ENCODE measurements around the gene DTX3L.

Gene DTX3L

DNA sequence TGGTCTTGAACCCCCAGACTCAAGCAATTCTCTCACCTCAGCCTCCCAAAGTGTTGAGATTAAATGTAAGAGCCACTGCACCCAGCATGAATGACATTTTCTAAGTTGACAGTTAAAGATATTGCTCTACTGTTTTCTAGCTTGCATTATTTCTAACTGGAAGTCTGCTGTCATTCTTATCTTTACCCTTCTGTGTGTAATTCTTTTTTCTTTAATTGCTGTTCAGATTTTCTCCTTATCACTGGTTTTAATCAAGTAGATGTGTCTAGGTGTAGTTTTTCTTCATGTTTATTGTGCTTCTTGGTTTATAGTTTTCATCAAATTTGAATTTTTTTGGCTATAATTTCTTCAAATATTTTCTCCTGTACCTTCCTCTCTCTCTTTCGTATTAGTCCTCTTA lies 18.3 kb downstream of the DTX3L start:
- no peak overlapping the region for H3K4me3 ChIP-seq (ENCODE audit: low read length)
- H3K4me1 ChIP-seq (ENCODE audit: control insufficient read depth, insufficient read depth, low read length) = peaks cover 4% of the 10 kb centered on the region
- H3K36me3 ChIP-seq (ENCODE audit: control insufficient read depth, insufficient read depth, low read length, severe bottlenecking) = no peaks in the 10 kb centered on the region
- H3K9me3 ChIP-seq (ENCODE audit: control insufficient read depth, low read length) = peaks cover 29% of the 10 kb centered on the region
- no peak overlapping the region for H3K9ac ChIP-seq (ENCODE audit: low read length)
- H3K27me3 ChIP-seq (replicated peaks; ENCODE audit: control insufficient read depth, insufficient read depth, low read length) = no peaks in the 10 kb centered on the region
- no peak for DNase-seq (ENCODE audit: low read depth)

DNA sequence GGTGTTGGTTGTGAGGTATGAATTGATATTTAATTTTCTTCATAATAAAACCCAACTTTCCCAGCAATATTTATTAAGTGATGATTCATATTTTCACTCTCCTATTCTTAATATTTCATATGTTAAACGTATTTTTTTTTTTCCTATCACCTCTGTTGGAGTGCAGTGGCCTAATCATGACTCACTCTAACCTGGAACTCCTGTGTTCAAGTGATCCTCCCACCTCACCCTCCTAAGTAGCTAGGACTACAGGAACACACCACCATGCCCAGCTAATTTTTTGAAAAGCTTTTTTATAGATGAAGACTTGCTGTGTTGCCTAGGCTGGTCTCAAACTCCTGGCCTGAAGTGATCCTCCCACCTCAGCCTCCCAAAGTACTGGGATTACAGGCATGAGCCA lies 22.0 kb downstream of the DTX3L start:
- no peak for DNase-seq (ENCODE audit: low read depth)
- Histone ChIP-seq H3K4me1 (ENCODE audit: control insufficient read depth, insufficient read depth, low read length) (no peaks in the 10 kb centered on the region), H3K9me3 (ENCODE audit: control insufficient read depth, low read length) (peaks cover 25% of the 10 kb centered on the region), H3K27me3 (replicated peaks; ENCODE audit: control insufficient read depth, insufficient read depth, low read length) (no peaks in the 10 kb centered on the region), H3K36me3 (ENCODE audit: control insufficient read depth, insufficient read depth, low read length, severe bottlenecking) (no peaks in the 10 kb centered on the region), H3K4me3 (ENCODE audit: low read length) (no peak overlapping the region), H3K9ac (ENCODE audit: low read length) (no peak overlapping the region)

DNA sequence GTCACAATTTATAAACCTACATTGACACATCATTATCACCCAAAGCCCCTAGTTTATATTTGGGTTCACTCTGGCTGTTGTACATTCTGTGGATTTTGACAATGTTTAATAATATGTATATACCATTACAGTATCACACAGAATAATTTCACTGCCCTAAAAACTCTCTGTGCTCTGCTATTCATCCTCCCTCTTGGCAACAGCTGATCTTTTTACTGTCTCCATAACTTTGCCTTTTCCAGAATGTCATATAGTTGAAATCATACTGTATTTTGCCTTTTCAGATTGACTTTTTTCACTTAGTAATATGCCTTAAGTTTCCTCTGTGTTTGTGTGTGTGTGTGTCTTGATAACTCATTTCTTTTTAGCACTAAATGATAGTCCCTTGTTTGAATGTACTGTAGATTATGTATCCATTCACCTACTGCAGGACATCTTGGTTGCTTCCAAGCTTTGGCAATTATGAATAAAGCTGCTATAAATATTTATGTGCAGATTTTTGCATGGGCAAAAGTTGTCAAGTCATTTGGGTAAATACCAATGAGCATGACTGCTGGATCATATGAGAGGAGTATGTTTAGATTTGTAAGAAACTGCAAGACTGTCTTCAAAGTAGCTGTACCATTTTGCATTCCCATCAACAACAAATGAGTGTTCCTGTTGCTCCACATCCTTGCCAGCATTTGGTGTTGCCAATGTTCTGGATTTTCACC lies 22.8 kb downstream of the DTX3L start:
- H3K4me3 ChIP-seq (ENCODE audit: low read length) = no peak overlapping the region
- H3K9me3 ChIP-seq (ENCODE audit: control insufficient read depth, low read length) = peaks cover 17% of the 10 kb centered on the region
- no peaks in the 10 kb centered on the region for H3K4me1 ChIP-seq (ENCODE audit: control insufficient read depth, insufficient read depth, low read length)
- no peak overlapping the region for H3K9ac ChIP-seq (ENCODE audit: low read length)
- DNase-seq (ENCODE audit: low read depth) = no peak
- no peaks in the 10 kb centered on the region for H3K36me3 ChIP-seq (ENCODE audit: control insufficient read depth, insufficient read depth, low read length, severe bottlenecking)
- H3K27me3 ChIP-seq (replicated peaks; ENCODE audit: control insufficient read depth, insufficient read depth, low read length) = no peaks in the 10 kb centered on the region

DNA sequence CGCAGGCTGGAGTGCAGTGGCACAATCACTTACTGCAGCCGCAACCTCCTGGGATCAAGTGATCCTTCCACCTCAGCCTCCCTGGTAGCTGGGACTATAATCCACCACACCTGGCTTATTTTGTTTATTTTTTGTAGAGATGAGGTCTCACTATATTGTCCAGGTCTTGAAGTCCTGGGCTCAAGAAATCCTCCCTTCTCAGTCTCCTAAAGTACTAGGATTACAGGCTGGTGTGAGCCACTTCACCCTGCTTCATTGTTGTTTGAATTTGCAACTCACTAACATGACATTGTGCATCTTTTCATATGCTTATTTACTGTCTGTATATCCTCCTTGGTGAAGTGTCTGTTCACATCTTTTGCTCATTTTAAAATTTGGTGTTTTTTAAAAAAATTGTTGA lies 23.4 kb downstream of the DTX3L start:
- H3K36me3 ChIP-seq (ENCODE audit: control insufficient read depth, insufficient read depth, low read length, severe bottlenecking) = no peaks in the 10 kb centered on the region
- no peak overlapping the region for H3K9ac ChIP-seq (ENCODE audit: low read length)
- H3K9me3 ChIP-seq (ENCODE audit: control insufficient read depth, low read length) = peaks cover 11% of the 10 kb centered on the region
- H3K4me3 ChIP-seq (ENCODE audit: low read length) = no peak overlapping the region
- DNase-seq (ENCODE audit: low read depth) = no peak
- no peaks in the 10 kb centered on the region for H3K27me3 ChIP-seq (replicated peaks; ENCODE audit: control insufficient read depth, insufficient read depth, low read length)
- no peaks in the 10 kb centered on the region for H3K4me1 ChIP-seq (ENCODE audit: control insufficient read depth, insufficient read depth, low read length)

DNA sequence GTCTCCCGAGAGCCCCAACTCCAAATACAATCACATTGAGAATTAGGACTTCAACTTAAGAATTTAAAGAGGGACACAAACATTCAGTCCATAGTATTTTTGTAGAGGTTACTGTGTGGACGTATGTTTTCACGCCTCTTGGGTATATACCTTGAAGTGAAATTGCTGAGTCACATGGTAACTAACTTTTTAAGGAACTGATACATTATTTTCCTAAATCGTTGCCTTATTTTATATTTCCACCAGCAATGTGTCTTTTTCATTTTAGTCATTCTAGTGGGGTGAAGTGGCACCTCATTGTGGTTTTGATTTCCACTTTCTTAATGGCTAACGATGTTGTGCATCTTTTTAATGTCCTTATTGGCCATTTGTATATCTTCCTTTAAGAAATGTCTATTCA lies 25.2 kb downstream of the DTX3L start:
- no peaks in the 10 kb centered on the region for H3K9me3 ChIP-seq (ENCODE audit: control insufficient read depth, low read length)
- H3K9ac ChIP-seq (ENCODE audit: low read length) = no peak overlapping the region
- H3K4me1 ChIP-seq (ENCODE audit: control insufficient read depth, insufficient read depth, low read length) = no peaks in the 10 kb centered on the region
- H3K36me3 ChIP-seq (ENCODE audit: control insufficient read depth, insufficient read depth, low read length, severe bottlenecking) = no peaks in the 10 kb centered on the region
- no peak overlapping the region for H3K4me3 ChIP-seq (ENCODE audit: low read length)
- no peaks in the 10 kb centered on the region for H3K27me3 ChIP-seq (replicated peaks; ENCODE audit: control insufficient read depth, insufficient read depth, low read length)
- no peak for DNase-seq (ENCODE audit: low read depth)

DNA sequence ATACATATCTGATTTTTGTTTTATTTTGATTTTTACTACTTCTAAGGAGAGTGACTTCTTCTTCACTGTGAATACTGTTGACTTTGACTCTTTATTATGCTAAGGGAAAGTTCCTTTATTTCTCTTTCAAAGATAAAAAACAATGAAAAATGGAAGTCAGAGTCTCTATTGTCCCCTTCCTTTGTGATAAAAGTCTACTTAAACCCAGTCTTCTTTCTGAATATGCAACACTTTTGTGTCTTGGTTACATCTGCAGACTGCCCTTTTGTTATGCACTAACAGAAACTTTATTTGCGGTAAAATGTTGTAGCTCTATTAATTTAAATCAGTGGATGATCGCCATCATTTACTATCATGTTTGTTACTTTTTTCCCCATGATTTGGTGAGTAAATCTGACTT lies 26.5 kb downstream of the DTX3L start:
- H3K4me3 ChIP-seq (ENCODE audit: low read length) = no peak overlapping the region
- no peaks in the 10 kb centered on the region for H3K27me3 ChIP-seq (replicated peaks; ENCODE audit: control insufficient read depth, insufficient read depth, low read length)
- no peaks in the 10 kb centered on the region for H3K9me3 ChIP-seq (ENCODE audit: control insufficient read depth, low read length)
- no peaks in the 10 kb centered on the region for H3K36me3 ChIP-seq (ENCODE audit: control insufficient read depth, insufficient read depth, low read length, severe bottlenecking)
- H3K9ac ChIP-seq (ENCODE audit: low read length) = no peak overlapping the region
- DNase-seq (ENCODE audit: low read depth) = no peak
- no peaks in the 10 kb centered on the region for H3K4me1 ChIP-seq (ENCODE audit: control insufficient read depth, insufficient read depth, low read length)

DNA sequence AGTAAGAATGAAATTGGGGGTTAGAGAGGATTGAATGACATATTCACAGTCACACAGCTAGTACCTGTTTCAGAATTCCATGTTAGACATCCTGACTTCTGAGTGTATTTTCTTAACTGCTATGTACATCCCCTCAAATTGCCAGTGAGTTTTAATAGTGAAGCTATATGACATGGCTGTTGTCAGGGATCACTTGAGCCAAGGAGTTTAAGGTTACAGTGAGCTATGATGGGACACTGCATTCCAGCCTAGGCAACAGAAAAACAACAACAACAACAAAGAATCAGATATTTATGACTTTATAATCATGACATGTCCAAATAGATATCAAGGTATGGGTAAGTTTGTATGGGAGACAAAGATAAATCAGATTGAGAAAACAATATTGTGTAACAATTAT lies 29.9 kb downstream of the DTX3L start:
- Histone ChIP-seq H3K9ac (ENCODE audit: low read length) (no peak overlapping the region), H3K9me3 (ENCODE audit: control insufficient read depth, low read length) (no peaks in the 10 kb centered on the region), H3K4me1 (ENCODE audit: control insufficient read depth, insufficient read depth, low read length) (no peaks in the 10 kb centered on the region), H3K27me3 (replicated peaks; ENCODE audit: control insufficient read depth, insufficient read depth, low read length) (no peaks in the 10 kb centered on the region), H3K4me3 (ENCODE audit: low read length) (no peak overlapping the region), H3K36me3 (ENCODE audit: control insufficient read depth, insufficient read depth, low read length, severe bottlenecking) (no peaks in the 10 kb centered on the region)
- no peak for DNase-seq (ENCODE audit: low read depth)

DNA sequence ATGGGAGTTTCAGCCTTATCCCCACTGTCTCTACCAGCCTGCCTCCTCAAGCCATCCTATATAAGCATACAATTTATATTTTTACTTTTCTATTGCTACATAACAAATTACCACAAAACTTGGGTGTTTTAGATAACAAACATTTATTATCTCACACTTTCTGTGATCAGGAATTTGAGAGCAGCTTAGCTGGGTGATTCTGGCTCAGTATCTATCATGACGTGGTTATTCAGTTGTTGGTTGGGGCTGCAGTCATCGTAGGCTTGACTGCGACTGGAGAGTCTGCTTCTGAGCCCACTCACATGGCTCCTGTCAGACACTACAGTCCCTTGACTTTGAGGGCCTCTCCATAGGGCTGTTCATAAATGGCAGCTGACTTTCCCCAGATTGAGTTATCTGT lies 34.0 kb downstream of the DTX3L start:
- no peak overlapping the region for H3K9ac ChIP-seq (ENCODE audit: low read length)
- H3K9me3 ChIP-seq (ENCODE audit: control insufficient read depth, low read length) = no peaks in the 10 kb centered on the region
- no peaks in the 10 kb centered on the region for H3K27me3 ChIP-seq (replicated peaks; ENCODE audit: control insufficient read depth, insufficient read depth, low read length)
- H3K36me3 ChIP-seq (ENCODE audit: control insufficient read depth, insufficient read depth, low read length, severe bottlenecking) = no peaks in the 10 kb centered on the region
- H3K4me1 ChIP-seq (ENCODE audit: control insufficient read depth, insufficient read depth, low read length) = no peaks in the 10 kb centered on the region
- no peak for DNase-seq (ENCODE audit: low read depth)
- no peak overlapping the region for H3K4me3 ChIP-seq (ENCODE audit: low read length)

DNA sequence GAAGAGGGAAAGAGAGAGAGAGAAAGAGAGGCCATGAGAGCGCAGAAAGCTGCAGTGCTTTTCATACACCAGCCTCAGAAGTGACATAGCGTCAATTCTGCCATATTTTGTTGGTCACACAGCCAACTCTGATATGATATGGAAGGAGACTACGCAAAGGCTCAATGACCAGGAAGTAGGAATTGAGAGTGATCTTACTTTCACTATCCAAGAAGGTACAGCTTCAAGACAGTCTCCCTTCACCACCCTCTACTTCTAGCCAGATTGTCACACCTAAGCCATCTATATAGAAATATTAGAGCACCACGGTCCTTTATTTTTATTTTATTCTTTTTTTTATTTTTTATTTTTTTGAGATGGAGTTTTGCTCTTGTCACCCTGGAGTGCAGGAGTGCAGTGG lies 34.4 kb downstream of the DTX3L start:
- Histone ChIP-seq H3K27me3 (replicated peaks; ENCODE audit: control insufficient read depth, insufficient read depth, low read length) (no peaks in the 10 kb centered on the region), H3K36me3 (ENCODE audit: control insufficient read depth, insufficient read depth, low read length, severe bottlenecking) (no peaks in the 10 kb centered on the region), H3K9ac (ENCODE audit: low read length) (no peak overlapping the region), H3K4me1 (ENCODE audit: control insufficient read depth, insufficient read depth, low read length) (no peaks in the 10 kb centered on the region), H3K9me3 (ENCODE audit: control insufficient read depth, low read length) (no peaks in the 10 kb centered on the region), H3K4me3 (ENCODE audit: low read length) (no peak overlapping the region)
- no peak for DNase-seq (ENCODE audit: low read depth)

DNA sequence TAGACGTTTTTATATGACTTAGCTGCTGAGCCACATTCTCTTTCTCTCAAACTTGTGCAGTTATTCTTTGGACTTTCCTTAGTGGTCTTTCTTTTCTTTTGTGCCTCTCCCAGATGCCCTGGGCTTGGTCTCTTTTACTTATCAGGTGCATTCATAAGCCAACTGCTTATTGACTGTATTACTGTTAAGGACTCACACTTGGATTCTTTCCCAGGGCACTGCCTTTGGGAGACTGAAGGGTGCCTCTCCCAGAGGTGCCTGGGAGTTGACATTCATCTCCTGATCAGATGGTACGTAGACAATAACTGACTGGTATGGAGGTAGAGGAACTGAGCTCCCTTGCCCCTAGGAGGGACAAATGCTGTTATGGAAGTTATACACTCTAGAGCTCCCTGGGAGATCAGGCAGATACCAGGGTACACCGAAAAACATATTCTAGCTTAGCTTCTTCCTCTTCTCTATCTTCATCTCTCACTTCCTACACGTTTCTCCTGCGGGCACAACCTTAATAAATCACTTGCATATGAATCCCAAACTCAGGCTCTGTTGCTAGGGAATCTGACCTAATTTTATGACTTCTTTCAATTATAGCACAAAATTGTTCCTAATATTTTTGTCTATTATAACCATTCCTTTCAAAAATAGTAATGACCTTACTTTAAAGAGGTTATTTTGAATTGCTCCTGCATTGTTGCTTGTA lies 38.0 kb downstream of the DTX3L start:
- no peak overlapping the region for H3K4me3 ChIP-seq (ENCODE audit: low read length)
- no peaks in the 10 kb centered on the region for H3K9me3 ChIP-seq (ENCODE audit: control insufficient read depth, low read length)
- H3K36me3 ChIP-seq (ENCODE audit: control insufficient read depth, insufficient read depth, low read length, severe bottlenecking) = no peaks in the 10 kb centered on the region
- no peak overlapping the region for H3K9ac ChIP-seq (ENCODE audit: low read length)
- no peaks in the 10 kb centered on the region for H3K4me1 ChIP-seq (ENCODE audit: control insufficient read depth, insufficient read depth, low read length)
- H3K27me3 ChIP-seq (replicated peaks; ENCODE audit: control insufficient read depth, insufficient read depth, low read length) = no peaks in the 10 kb centered on the region
- DNase-seq (ENCODE audit: low read depth) = no peak

DNA sequence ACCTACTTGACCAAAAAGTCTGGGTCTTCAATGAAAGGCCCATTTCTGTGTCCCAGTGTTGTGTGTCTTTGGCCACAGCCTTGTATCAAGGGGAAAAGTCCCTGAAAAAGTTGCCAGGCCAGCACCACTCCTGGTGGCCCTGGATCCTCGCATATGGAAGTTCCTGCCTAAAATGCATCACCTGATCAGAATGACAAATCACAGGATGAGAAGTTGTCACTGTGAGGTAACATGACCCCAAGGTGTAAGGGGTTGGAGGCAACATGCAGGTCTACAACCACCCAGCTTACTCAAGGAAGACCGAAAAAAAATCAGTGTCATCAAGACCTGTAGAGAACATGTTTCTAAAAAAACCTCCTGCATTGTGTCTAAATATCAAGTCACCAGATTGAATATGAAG lies 38.9 kb downstream of the DTX3L start:
- no peak overlapping the region for H3K4me3 ChIP-seq (ENCODE audit: low read length)
- H3K36me3 ChIP-seq (ENCODE audit: control insufficient read depth, insufficient read depth, low read length, severe bottlenecking) = no peaks in the 10 kb centered on the region
- H3K27me3 ChIP-seq (replicated peaks; ENCODE audit: control insufficient read depth, insufficient read depth, low read length) = no peaks in the 10 kb centered on the region

DNA sequence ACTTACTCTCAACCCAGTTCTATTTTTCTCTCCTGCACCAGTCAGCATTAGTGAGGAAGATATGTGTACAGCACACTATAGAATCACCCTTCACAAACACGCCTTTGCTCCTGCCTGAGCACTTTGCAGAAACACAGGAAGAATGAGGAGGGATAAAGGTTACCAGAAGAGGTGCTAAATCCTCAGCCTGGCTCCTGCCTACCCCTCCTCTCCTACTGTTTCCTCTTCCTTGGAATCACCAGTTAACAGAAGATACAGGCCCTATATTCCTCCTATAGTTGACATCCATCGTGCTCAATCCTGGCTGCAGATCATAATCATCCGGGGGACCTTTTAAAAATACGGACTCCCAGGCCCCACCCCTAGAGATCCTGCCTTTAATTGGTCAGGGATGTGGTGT lies 42.2 kb downstream of the DTX3L start:
- peaks cover 4% of the 10 kb centered on the region for H3K4me1 ChIP-seq (ENCODE audit: control insufficient read depth, insufficient read depth, low read length)
- no peak for DNase-seq (ENCODE audit: low read depth)
- no peak overlapping the region for H3K4me3 ChIP-seq (ENCODE audit: low read length)
- H3K27me3 ChIP-seq (replicated peaks; ENCODE audit: control insufficient read depth, insufficient read depth, low read length) = no peaks in the 10 kb centered on the region
- H3K9me3 ChIP-seq (ENCODE audit: control insufficient read depth, low read length) = no peaks in the 10 kb centered on the region
- H3K36me3 ChIP-seq (ENCODE audit: control insufficient read depth, insufficient read depth, low read length, severe bottlenecking) = no peaks in the 10 kb centered on the region
- no peak overlapping the region for H3K9ac ChIP-seq (ENCODE audit: low read length)

More for the DNA sequence above, 38.9 kb downstream of the DTX3L start:
- H3K9ac ChIP-seq (ENCODE audit: low read length) = no peak overlapping the region
- H3K9me3 ChIP-seq (ENCODE audit: control insufficient read depth, low read length) = no peaks in the 10 kb centered on the region
- no peak for DNase-seq (ENCODE audit: low read depth)
- no peaks in the 10 kb centered on the region for H3K4me1 ChIP-seq (ENCODE audit: control insufficient read depth, insufficient read depth, low read length)
